ENCODE measurements around the gene CD86. TPM values are rescaled to one million over a fixed set of nuclear protein-coding genes. Genes with fewer than 3 reads are reported as not detected.

CD86 gene
- total and polyA plus RNA-seq, 2 of the 8 experiments (the other 6 are each of a cell fraction or from before 2014, with no cell fraction given): 0.12 to 0.30 TPM

DNA sequence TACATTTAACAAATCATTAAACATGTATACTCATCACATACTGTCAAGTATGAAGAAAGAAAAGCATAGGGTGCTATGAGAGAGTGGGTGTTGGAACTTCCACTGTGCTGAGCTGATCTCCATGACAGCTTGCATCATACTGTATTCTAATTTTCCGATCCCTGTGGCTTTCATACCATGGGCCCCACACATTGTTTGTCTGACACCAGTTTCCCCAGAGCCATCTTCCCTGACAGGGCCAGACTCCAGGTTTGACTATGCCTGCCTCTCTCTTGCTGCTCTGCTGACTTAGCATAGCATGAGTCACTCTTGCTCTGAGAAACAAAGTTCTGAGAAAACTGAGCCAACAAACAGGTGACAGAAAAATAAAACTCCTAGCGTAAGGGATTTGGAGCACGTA lies 91.3 kb downstream of the CD86 start (continued):
- no peak for TF ChIP-seq CTBP2 (IDR thresholded peaks at IDR 0.05; ENCODE audit: borderline replicate concordance, insufficient read depth, insufficient read length, low read length)
- no peak for TF ChIP-seq SIN3A (conservative IDR thresholded peaks at IDR 0.05 in 1 of 2, IDR thresholded peaks at IDR 0.05 in 1 of 2; ENCODE audit: low read depth in 1 of 2, low read length in 2 of 2)
- no peak for TF ChIP-seq SP1 (IDR thresholded peaks at IDR 0.05; ENCODE audit: low read depth, low read length)
- TF ChIP-seq SP2 (IDR thresholded peaks at IDR 0.05; ENCODE audit: low read length): no peak
- no peak for TF ChIP-seq CBX8 (IDR thresholded peaks at IDR 0.05; ENCODE audit: borderline replicate concordance, low read depth, low read length)
- TF ChIP-seq NRF1 (IDR thresholded peaks at IDR 0.05; ENCODE audit: low read depth, low read length): no peak
- TF ChIP-seq JUN (IDR thresholded peaks at IDR 0.05; ENCODE audit: low read depth, low read length): no peak
- no peak for TF ChIP-seq ZNF274 (IDR thresholded peaks at IDR 0.05; ENCODE audit: borderline replicate concordance, extremely low read depth, low read length)
- TF ChIP-seq POLR2AphosphoS5 (IDR thresholded peaks at IDR 0.05; ENCODE audit: low read depth, low read length): no peak
- TF ChIP-seq E2F6 (IDR thresholded peaks at IDR 0.05): no peak
